ENCODE results near the gene CAP2.

DNA sequence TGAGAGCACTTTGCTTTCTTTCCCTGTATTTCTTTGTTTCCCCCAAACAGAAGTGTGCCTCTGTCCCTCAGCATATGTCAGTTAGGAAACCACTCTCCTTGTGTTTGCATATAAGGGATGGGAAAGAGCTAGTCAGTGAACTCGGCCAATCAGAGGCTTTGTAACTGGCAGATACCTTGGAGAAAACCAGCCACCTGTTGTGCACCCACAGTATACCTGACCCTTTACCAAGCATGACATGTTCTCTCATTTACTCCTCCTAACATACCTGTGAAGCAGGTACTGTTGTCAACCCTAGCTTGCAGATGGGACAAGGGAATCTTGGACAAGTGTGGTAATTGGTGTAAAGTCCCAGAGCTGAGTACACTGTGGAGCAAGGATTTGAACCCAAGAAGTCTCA lies 110.6 kb downstream of the CAP2 start:
- TF ChIP-seq, protein P1, sequence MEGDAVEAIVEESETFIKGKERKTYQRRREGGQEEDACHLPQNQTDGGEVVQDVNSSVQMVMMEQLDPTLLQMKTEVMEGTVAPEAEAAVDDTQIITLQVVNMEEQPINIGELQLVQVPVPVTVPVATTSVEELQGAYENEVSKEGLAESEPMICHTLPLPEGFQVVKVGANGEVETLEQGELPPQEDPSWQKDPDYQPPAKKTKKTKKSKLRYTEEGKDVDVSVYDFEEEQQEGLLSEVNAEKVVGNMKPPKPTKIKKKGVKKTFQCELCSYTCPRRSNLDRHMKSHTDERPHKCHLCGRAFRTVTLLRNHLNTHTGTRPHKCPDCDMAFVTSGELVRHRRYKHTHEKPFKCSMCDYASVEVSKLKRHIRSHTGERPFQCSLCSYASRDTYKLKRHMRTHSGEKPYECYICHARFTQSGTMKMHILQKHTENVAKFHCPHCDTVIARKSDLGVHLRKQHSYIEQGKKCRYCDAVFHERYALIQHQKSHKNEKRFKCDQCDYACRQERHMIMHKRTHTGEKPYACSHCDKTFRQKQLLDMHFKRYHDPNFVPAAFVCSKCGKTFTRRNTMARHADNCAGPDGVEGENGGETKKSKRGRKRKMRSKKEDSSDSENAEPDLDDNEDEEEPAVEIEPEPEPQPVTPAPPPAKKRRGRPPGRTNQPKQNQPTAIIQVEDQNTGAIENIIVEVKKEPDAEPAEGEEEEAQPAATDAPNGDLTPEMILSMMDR (IDR thresholded peaks at IDR 0.05; ENCODE audit: insufficient read depth, low read depth, low read length): no peak
- TF ChIP-seq EZH2 (IDR thresholded peaks at IDR 0.05; ENCODE audit: insufficient read depth, low read length): no peak
